Measurements from ENCODE around the gene RIPOR1.
A peak's percentile ranks its signal among the peaks of the same experiment; 100 is the strongest.

RIPOR1 gene

GRCh38 chr16:67519242-67519641 lies 9.4 kb upstream of the RIPOR1 start:
- H3K4me3 ChIP-seq (ENCODE audit: low read length): no peak overlapping the region

DNA sequence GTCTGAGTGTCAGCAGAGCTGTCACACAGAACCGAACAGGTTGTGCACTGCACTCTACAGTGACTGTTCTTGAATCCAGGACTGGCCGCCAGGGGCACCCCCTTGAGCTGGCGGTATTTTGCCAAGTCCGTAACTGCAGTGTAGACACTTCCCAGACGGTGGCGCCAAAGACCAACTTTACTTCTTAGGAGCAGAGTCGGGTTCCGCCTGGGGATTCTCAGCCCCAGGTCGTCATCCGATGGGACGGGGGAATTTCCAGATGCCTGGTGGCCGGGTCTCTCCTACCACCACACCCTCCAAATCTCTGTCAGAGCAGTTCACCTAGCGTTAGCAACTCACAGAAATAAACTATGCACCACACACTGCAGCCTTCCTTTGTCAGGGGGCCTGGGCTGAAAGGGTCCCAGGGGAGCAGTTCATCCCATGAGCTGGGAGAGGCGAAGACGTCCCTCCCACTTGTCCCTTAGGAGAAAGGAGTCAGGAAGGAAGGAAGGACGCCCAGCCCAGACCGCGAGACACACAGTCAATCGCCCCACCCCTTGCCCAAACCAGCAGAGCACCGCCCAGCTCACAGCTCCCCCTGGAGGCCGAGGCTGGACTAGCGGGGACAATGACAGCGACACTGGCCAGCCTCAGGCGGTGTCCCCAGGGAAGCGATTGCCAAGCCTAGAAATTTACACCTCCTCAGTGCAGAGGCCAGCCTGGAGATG lies 7.4 kb upstream of the RIPOR1 start:
- peak; percentile 92 for DNase-seq (ENCODE audit: low read depth)
- TF ChIP-seq, protein P1, sequence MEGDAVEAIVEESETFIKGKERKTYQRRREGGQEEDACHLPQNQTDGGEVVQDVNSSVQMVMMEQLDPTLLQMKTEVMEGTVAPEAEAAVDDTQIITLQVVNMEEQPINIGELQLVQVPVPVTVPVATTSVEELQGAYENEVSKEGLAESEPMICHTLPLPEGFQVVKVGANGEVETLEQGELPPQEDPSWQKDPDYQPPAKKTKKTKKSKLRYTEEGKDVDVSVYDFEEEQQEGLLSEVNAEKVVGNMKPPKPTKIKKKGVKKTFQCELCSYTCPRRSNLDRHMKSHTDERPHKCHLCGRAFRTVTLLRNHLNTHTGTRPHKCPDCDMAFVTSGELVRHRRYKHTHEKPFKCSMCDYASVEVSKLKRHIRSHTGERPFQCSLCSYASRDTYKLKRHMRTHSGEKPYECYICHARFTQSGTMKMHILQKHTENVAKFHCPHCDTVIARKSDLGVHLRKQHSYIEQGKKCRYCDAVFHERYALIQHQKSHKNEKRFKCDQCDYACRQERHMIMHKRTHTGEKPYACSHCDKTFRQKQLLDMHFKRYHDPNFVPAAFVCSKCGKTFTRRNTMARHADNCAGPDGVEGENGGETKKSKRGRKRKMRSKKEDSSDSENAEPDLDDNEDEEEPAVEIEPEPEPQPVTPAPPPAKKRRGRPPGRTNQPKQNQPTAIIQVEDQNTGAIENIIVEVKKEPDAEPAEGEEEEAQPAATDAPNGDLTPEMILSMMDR (conservative IDR thresholded peaks at IDR 0.05; ENCODE audit: low read length): peak; percentile 93
- H3K4me3 ChIP-seq (ENCODE audit: low read length): peak overlapping the region; percentile 73

More at GRCh38 chr16:67519242-67519641, 9.4 kb upstream of the RIPOR1 start:
- TF ChIP-seq, protein P1 (conservative IDR thresholded peaks at IDR 0.05; ENCODE audit: low read length): no peak
- no peak for DNase-seq (ENCODE audit: low read depth)

- H3K4me3 ChIP-seq (ENCODE audit: low read length): no peak overlapping the region
- DNase-seq (ENCODE audit: low read depth): peak; percentile 41
- TF ChIP-seq, protein P1 (conservative IDR thresholded peaks at IDR 0.05; ENCODE audit: low read length): peak; percentile 35
These were observed 3.3 kb upstream of the RIPOR1 start for GRCh38 chr16:67525176-67525860.

- H3K4me3 ChIP-seq (ENCODE audit: low read length): no peak overlapping the region
- TF ChIP-seq, protein P1 (conservative IDR thresholded peaks at IDR 0.05; ENCODE audit: low read length): no peak
- DNase-seq (ENCODE audit: low read depth): no peak
These were observed 2.4 kb upstream of the RIPOR1 start for GRCh38 chr16:67526149-67526791.

- TF ChIP-seq, protein P1 (conservative IDR thresholded peaks at IDR 0.05; ENCODE audit: low read length): no peak
- peak; percentile 43 for DNase-seq (ENCODE audit: low read depth)
- H3K4me3 ChIP-seq (ENCODE audit: low read length): peak overlapping the region; percentile 89
These were observed 397 bp downstream of the RIPOR1 start for GRCh38 chr16:67528870-67529581.

GRCh38 chr16:67529582-67530012 lies 968 bp downstream of the RIPOR1 start:
- peak overlapping the region; percentile 89 for H3K4me3 ChIP-seq (ENCODE audit: low read length)
- TF ChIP-seq, protein P1 (conservative IDR thresholded peaks at IDR 0.05; ENCODE audit: low read length): no peak
- DNase-seq (ENCODE audit: low read depth): no peak
